Embryonic facial prominence (tissue), 1 donor: ENCODE measurements around the gene TCF7.

Source experiments
- DNase-seq: peaks from one replicate; pipeline ENCODE4 v3.0.0-alpha.2; 2016; ENCODE audit errors: extremely low spot score

Gene TCF7

GRCh38 chr5:134113902-134114875 is at the start of gene TCF7:
TCF7 (plus strand) TSS chr5:134114681; CDS start chr5:134114907, 226 bp downstream.
- DNase-seq: peak; percentile 48

- no peak for DNase-seq
Observed at GRCh38 chr5:134069553-134069952, 44.9 kb upstream of the TCF7 start.

- DNase-seq: no peak
Observed at GRCh38 chr5:134070725-134071613, 43.5 kb upstream of the TCF7 start.

- DNase-seq: no peak
Observed at GRCh38 chr5:134071614-134072207, 42.8 kb upstream of the TCF7 start.

- DNase-seq: no peak
Observed at GRCh38 chr5:134072471-134073210, 41.8 kb upstream of the TCF7 start.

- no peak for DNase-seq
Observed at GRCh38 chr5:134073404-134073803, 41.1 kb upstream of the TCF7 start.

- no peak for DNase-seq
Observed at GRCh38 chr5:134075102-134075501, 39.4 kb upstream of the TCF7 start.

- DNase-seq: no peak
Observed at GRCh38 chr5:134077926-134078580, 36.4 kb upstream of the TCF7 start.

GRCh38 chr5:134079748-134080581 is 34.5 kb upstream of the TCF7 start:
- no peak for DNase-seq

GRCh38 chr5:134082264-134082992 is 32.1 kb upstream of the TCF7 start:
- DNase-seq: no peak

GRCh38 chr5:134083517-134083916 is 31.0 kb upstream of the TCF7 start:
- no peak for DNase-seq

GRCh38 chr5:134084022-134084565 is 30.4 kb upstream of the TCF7 start:
- no peak for DNase-seq

- no peak for DNase-seq
Observed at GRCh38 chr5:134084570-134084969, 29.9 kb upstream of the TCF7 start.

- no peak for DNase-seq
Observed at GRCh38 chr5:134085411-134085810, 29.1 kb upstream of the TCF7 start.

GRCh38 chr5:134086225-134086942 is 28.1 kb upstream of the TCF7 start:
- DNase-seq: no peak

- no peak for DNase-seq
Observed at GRCh38 chr5:134086943-134087305, 27.6 kb upstream of the TCF7 start.

GRCh38 chr5:134088291-134088690 is 26.2 kb upstream of the TCF7 start:
- no peak for DNase-seq

GRCh38 chr5:134088994-134089560 is 25.4 kb upstream of the TCF7 start:
- no peak for DNase-seq
